ENCODE measurements around the gene TANGO2. TPM values are rescaled to one million over a fixed set of nuclear protein-coding genes. Genes with fewer than 3 reads are reported as not detected.

The TANGO2 gene
- total RNA-seq, 1 experiment from 2014 or later = 17.0 TPM

GRCh38 chr22:20094197-20094807, 73.4 kb downstream of the TANGO2 start:
- TF ChIP-seq JUND (IDR thresholded peaks at IDR 0.05) = no peak
- no peak for TF ChIP-seq SIN3A (IDR thresholded peaks at IDR 0.05; ENCODE audit: low read depth)
- BruUV-seq (replicated peaks) = no TSS peak
- Histone ChIP-seq H3K9ac (ENCODE audit: low read length) (no peak overlapping the region), H2AFZ (ENCODE audit: low read depth, low read length, poor library complexity, severe bottlenecking) (no peak overlapping the region), H3K79me2 (ENCODE audit: insufficient read depth, low read length) (peaks cover 78% of the 10 kb centered on the region), H3K9me3 (ENCODE audit: control insufficient read depth in 1 of 2, insufficient read depth in 1 of 2, low read depth in 1 of 2, low read length in 2 of 2) (no peaks in the 10 kb centered on the region), H4K20me1 (ENCODE audit: insufficient read depth) (no peaks in the 10 kb centered on the region), H3K36me3 (ENCODE audit: control insufficient read depth in 1 of 2, insufficient read depth in 2 of 2, low read length in 2 of 2) (peaks cover 82 to 88% of the 10 kb centered on the region in 2 experiments), H3K27me3 (ENCODE audit: insufficient read depth, low read length) (no peaks in the 10 kb centered on the region), H3K27ac (ENCODE audit: low read depth, low read length) (no peak overlapping the region), H3K4me2 (ENCODE audit: low read length) (no peak overlapping the region), H3K4me1 (ENCODE audit: control insufficient read depth in 1 of 2, insufficient read depth in 2 of 2, low read length in 2 of 2) (no peaks in the 10 kb centered on the region), H3K4me3 (replicated peaks in 1 of 2; ENCODE audit: low read depth in 1 of 2, low read length in 2 of 2) (no peak overlapping the region), H3K9me2 (ENCODE audit: insufficient read depth) (no peaks in the 10 kb centered on the region)
- DNase-seq (ENCODE audit: low read depth, low spot score) (no peak), ATAC-seq (0 out of 2 replicates have a peak, but pooled peaks have one; percentile 14)
- ChIA-PET CTCF (no interaction called here), RAD21 (ENCODE audit: low non-redundant PET in 1 of 2, low total read pairs in 2 of 2, uncharacterized antibody in 2 of 2, unreplicated experiment in 2 of 2) (no interaction called here), POLR2A (no interaction called here)
- intact Hi-C loops (cut with micrococcal nuclease) = no loop called here

- peaks cover 78 to 86% of the 10 kb centered on the region in 2 experiments for H3K36me3 ChIP-seq (ENCODE audit: control insufficient read depth in 1 of 2, insufficient read depth in 2 of 2, low read length in 2 of 2)
These were observed 74.6 kb downstream of the TANGO2 start for GRCh38 chr22:20095521-20095920.

More at GRCh38 chr22:20095521-20095920, 74.6 kb downstream of the TANGO2 start:
- RAD21 ChIA-PET (ENCODE audit: low non-redundant PET in 1 of 2, low total read pairs in 2 of 2, uncharacterized antibody in 2 of 2, unreplicated experiment in 2 of 2) = no interaction called here
- Histone ChIP-seq H3K9me3 (ENCODE audit: control insufficient read depth in 1 of 2, insufficient read depth in 1 of 2, low read depth in 1 of 2, low read length in 2 of 2) (no peaks in the 10 kb centered on the region), H3K9me2 (ENCODE audit: insufficient read depth) (no peaks in the 10 kb centered on the region), H3K4me1 (ENCODE audit: control insufficient read depth in 1 of 2, insufficient read depth in 2 of 2, low read length in 2 of 2) (no peaks in the 10 kb centered on the region), H3K27ac (ENCODE audit: low read depth, low read length) (no peak overlapping the region), H3K79me2 (ENCODE audit: insufficient read depth, low read length) (peaks cover 76% of the 10 kb centered on the region), H3K9ac (ENCODE audit: low read length) (no peak overlapping the region), H3K4me2 (ENCODE audit: low read length) (no peak overlapping the region), H3K27me3 (ENCODE audit: insufficient read depth, low read length) (no peaks in the 10 kb centered on the region), H4K20me1 (ENCODE audit: insufficient read depth) (no peaks in the 10 kb centered on the region), H2AFZ (ENCODE audit: low read depth, low read length, poor library complexity, severe bottlenecking) (no peak overlapping the region), H3K4me3 (replicated peaks in 1 of 2; ENCODE audit: low read depth in 1 of 2, low read length in 2 of 2) (no peak overlapping the region)
- intact Hi-C loops (cut with micrococcal nuclease) = no loop called here
- DNase-seq (ENCODE audit: low read depth, low spot score) (no peak), ATAC-seq (no peak)
- CTCF ChIA-PET = no interaction called here
- POLR2A ChIA-PET = no interaction called here
- TF ChIP-seq SP1 (IDR thresholded peaks at IDR 0.05; ENCODE audit: low read depth) (no peak), CBX3 (IDR thresholded peaks at IDR 0.05; ENCODE audit: low read depth) (no peak), POLR2AphosphoS5 (IDR thresholded peaks at IDR 0.05; ENCODE audit: low read depth, low read length) (no peak), CEBPB (IDR thresholded peaks at IDR 0.05; ENCODE audit: low read depth) (no peak), EZH2 (IDR thresholded peaks at IDR 0.05) (no peak), SIN3A (IDR thresholded peaks at IDR 0.05; ENCODE audit: low read depth) (no peak)
- TF ChIP-seq, protein P1, sequence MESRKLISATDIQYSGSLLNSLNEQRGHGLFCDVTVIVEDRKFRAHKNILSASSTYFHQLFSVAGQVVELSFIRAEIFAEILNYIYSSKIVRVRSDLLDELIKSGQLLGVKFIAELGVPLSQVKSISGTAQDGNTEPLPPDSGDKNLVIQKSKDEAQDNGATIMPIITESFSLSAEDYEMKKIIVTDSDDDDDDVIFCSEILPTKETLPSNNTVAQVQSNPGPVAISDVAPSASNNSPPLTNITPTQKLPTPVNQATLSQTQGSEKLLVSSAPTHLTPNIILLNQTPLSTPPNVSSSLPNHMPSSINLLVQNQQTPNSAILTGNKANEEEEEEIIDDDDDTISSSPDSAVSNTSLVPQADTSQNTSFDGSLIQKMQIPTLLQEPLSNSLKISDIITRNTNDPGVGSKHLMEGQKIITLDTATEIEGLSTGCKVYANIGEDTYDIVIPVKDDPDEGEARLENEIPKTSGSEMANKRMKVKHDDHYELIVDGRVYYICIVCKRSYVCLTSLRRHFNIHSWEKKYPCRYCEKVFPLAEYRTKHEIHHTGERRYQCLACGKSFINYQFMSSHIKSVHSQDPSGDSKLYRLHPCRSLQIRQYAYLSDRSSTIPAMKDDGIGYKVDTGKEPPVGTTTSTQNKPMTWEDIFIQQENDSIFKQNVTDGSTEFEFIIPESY (IDR thresholded peaks at IDR 0.05; ENCODE audit: extremely low read depth, insufficient replicate concordance, low read length) = no peak
- TF ChIP-seq, protein P2, sequence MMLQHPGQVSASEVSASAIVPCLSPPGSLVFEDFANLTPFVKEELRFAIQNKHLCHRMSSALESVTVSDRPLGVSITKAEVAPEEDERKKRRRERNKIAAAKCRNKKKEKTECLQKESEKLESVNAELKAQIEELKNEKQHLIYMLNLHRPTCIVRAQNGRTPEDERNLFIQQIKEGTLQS (IDR thresholded peaks at IDR 0.05) = no peak
- BruUV-seq (replicated peaks) = no TSS peak

Data from HCT116 (cell line).